Daoy (cell line): ENCODE results near the gene SREBF2. TPM values are rescaled to one million over a fixed set of nuclear protein-coding genes. Genes with fewer than 3 reads are reported as not detected.
"Not testable (repeated sequence)": the region's sequence is repeated elsewhere in the genome, so short reads cannot be mapped to it uniquely, and the experiment has no call there.

ENCODE experiments used
- DNase-seq: peaks from one replicate; pipeline ENCODE4 v3.0.0-alpha.2; 2015; ENCODE audit warnings: low read depth
- total RNA-seq: library from RNA; depleted of rRNA; stranded (reverse); fragments of >200 nt; shearing (Covaris generic); gene quantifications from 2 replicates; pipeline ENCODE4 v1.2.3, GENCODE V29; 2014

Gene SREBF2
- total RNA-seq, 1 experiment from 2014 or later = 20.5 TPM

DNA sequence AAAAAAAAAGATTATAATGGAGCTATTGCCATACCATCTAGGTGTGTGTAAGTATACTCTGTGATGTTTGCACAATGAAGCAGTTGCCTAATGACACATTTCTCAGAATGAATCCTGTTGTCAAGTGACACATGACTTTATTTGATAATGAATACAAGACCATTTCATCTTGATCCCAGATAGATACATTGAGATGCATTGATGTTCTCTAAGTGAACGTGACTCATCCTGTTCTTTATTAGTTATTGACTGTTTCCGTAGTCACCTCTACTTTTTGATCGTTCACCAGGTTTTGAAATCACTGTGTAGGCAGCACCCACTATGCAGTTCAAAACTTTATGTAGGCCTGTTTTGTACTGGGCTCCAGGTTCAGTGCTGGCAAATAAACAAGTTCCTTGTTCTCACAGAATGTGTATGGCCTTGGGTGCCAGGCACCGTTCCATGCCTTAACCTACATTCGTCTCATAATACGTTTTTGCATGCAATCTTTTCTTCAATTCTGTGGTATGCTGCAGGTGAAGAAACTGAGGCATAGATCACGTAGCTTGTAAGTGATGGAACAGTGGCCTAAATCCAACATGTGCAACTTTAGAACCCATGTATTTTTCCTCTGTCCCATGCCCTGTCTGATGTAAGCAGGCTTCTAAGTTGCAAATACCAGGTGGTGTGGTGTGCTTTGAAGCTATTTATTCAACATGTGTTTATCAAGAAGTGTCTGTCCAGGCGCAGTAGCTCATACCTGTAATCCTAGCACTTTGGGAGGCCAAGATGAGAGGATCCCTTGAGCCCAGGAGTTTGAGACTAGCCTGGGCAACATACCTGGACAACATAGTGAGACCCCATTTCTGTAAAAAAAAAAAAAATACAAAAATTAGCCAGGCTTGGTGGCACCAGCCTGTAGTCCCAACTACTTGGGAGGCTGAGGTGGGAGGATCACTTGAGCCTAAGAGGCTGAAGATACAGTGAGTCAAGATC is 10.4 kb downstream of the SREBF2 start:
- DNase-seq = no peak

DNA sequence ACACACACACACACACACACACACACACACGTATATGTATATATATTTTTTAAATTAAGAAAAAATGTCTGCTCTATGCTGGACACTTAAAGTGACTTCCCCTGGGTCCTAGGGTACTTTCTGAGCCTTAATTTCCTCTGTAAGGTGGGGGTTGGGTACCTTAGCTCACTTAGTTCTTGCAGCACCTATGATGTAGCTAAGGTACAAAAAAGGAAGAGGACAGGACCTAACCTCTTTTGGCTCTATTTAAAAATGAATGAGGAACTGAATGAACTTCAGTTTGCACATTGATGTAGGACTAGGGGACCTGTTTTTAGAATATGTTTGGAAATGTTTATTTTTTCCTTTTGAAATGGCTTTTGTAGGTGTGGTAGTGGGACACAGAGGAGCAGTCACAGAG is 11.1 kb downstream of the SREBF2 start:
- DNase-seq = no peak

DNA sequence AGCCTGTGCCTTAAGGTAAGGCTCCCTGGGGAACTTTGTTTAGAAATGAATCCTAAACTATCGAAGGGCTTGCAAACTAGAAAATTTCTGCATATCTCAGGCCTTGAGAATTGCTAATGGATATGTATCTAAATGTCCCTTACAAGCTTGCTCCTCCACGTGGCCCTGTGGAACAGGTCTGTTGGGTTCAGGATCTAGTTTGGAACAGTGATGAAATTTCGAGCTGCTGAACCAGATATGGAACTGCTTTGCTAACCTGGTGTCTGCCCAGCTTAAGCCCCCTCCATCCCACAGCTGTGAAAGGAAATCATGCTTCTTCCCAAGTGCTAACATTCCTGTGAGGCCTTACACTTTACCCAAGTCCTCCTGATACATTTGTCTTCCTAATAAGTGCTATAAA is 11.6 kb downstream of the SREBF2 start:
- no peak for DNase-seq

DNA sequence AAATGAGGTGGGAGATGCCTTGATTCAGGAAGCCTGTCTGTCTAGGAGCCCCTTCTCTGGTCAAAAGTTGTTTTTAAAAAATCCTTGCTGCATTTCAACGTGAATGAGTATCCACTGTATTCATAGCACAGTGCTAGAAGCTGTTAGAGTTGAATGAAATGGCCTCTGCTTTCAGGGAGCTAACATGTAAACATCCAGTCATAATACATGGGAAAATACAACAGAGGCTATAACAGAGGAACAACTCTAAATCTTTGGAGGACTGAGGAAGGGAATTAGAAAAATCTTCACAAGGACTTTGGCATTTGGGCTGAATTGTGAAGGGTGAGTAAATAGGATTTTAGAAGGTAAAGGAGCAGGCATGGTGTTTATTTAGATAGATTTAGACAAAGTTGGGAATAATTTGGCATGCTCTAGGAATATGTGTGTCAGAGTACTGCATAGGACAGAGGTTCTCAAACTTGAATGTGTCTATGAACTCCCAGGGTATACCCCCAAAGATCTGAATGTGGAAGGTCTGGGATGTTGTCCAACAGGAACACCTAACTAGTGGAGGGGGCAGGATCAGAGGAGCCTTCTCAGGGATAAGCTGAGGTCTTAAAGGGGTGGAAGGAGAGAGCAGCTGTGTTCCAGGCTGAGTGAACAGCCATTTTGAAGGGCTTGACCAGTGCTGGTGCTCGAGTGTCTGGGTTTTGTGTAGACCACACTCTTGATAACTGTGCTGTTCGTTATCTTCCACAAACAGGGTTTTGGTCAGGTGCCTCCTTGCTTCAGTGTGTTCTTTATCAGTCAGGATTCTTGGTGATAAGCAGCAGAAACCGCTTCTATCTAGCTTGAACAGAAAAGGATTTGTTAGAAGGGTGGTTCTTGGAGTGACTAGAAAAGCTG is 12.7 kb downstream of the SREBF2 start:
- no peak for DNase-seq

DNA sequence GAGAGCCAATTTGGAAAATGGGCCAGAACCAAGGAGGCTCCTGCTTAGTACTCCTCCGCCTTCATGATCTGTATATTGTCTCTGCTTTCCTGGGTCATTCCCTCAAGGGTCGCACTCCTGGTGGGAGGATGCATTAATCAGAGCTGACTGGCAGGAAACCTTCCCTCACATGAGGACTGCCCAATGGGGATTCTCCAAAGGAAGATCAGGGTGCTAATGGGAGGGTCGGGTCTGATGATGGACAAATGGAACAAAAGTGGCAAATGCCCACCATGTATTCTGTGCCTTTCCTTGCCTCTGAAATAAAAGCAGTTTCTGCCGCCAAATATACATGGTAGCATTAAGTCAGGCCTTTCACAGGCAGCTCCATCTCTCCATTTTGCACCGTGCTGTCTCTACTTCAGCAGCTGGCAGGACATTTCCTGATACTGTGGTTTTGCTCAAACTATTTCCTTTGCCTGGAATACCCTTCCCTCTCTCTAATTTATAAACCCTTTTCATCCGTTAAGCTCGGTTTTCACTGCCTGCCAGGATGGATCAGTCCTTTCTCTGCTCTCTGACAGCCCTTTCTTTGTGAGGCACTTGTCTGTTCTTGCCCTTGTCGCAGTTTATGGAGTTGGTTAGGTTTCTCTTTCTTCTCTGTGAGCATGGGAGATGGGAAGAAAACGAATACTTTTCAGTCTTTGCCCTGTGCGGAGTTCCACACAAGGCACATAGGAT is 13.5 kb downstream of the SREBF2 start:
- DNase-seq = no peak

DNA sequence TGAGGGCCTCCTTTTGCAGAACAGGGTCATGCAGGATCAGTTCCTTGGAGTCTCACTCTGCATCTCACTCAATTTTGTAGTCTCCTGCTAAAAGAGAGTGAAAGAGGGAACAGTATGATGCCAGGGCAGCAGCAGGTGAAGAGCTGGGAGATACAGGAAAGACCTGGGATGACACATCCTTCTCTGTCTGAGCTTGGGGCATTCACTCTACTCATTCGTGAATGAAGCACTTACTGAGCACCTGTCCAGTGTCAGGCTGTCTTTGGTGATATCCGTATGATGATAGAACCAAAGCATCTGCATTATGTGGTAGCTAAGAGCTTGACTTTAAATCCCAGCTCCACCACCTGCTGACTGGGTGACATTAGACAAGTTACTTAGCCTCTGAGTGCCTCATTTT is 14.4 kb downstream of the SREBF2 start:
- no peak for DNase-seq

DNA sequence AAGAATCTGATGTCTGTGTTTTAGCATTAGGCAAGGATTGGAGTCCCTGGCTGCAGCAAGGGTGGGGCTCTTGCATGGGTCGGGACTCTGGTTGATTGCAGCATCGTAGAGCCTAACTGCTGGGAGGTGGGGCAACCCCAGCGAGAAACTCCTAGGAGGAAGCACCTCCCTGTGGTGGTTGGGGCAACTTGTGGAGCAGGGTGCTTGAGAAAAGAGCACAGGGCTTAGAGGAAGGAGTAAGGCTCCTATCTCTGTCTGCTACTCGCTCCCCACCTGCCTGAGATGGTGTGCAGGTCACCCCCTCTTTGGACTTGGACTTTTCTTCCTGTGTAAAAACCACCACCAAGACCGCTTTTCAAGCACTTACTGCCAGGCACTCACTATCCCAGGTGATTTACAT is 15.6 kb downstream of the SREBF2 start:
- no peak for DNase-seq

DNA sequence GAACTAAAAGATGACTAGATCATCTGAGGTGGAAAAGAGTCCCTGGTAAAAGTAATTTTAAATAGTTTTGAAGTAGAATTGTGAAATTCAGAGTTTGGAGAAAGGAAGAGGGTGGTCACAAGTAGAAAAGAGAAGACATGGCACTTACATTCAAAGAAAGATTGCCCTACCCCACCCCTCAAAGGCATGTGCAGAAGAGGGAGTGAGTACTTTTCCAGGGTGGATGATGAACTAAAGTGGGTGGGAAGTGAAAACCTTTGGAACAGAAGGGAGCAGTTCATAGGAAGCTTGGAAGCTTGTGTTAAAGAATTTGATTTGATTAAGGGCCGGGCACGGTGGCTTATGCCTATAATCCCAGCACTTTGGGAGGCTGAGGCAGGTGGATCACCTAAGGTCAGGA is 23.6 kb downstream of the SREBF2 start:
- DNase-seq = no peak

DNA sequence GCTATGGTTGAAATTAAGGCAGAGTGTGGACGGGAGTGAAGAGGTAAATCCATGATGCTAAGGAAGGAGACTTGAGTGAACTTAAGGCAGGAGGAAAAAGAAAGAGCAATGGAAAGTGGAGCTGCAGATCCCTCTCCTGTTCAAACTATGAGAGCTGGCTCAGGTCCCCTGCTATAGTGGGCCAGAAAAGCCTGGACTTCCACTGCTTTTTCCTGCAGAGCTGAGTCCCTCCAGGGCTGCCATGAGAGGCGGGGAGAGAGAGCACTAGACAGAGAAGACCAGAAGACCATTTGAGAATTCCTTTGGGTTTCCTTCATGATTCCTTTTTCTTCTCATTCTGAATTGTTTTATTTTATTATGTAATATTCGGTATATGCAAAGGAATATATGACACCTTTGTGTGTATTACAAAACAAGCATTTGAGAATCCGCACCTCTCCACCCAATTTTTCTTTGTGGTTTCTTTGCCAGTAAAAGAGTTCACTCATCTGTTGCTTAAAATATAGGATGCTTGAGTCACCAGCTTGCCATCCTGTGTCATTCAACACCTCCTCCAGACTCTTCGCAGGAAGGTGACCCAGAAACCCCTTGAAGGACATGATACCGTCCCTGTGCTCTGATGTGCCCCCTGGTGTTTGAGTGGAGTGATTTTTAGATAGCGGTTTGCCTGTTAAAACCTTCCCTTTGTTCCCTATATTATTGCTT is 24.4 kb downstream of the SREBF2 start:
- DNase-seq = peak; percentile 86

DNA sequence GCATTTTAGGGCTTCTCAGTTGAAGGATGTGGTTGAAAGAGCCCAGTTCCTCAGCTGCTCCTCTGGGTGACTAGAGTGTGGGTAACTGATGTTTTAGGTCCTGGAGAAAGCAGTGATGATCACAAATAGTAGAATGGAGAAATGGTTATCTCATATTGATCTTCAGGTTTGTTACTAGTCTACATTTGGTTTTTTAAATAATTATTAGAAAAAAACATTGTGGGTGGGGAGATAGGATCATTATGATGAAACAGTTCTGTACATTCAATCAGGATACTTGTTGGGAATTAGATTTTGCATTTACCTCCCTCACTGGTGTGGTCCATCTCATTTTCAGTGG is 24.9 kb downstream of the SREBF2 start:
- no peak for DNase-seq

DNA sequence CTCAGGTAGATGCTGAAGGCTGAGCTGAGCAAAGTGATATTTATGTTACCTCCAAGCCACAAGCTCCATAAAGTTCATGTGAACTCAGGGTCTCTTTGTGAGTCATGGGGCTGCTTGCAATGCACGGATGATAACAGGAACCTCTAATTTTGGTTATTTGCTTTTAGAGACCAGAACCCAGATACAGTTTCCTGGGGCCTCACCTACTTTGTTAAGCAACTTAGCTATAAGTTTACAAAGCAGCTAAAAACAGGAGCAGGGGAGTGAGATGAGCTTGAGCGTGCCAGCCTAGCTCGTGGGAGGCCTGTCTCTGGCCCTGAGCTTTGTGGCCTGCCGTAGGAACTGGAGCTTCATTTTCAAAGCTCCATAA is 29.2 kb downstream of the SREBF2 start:
- peak; percentile 40 for DNase-seq

DNA sequence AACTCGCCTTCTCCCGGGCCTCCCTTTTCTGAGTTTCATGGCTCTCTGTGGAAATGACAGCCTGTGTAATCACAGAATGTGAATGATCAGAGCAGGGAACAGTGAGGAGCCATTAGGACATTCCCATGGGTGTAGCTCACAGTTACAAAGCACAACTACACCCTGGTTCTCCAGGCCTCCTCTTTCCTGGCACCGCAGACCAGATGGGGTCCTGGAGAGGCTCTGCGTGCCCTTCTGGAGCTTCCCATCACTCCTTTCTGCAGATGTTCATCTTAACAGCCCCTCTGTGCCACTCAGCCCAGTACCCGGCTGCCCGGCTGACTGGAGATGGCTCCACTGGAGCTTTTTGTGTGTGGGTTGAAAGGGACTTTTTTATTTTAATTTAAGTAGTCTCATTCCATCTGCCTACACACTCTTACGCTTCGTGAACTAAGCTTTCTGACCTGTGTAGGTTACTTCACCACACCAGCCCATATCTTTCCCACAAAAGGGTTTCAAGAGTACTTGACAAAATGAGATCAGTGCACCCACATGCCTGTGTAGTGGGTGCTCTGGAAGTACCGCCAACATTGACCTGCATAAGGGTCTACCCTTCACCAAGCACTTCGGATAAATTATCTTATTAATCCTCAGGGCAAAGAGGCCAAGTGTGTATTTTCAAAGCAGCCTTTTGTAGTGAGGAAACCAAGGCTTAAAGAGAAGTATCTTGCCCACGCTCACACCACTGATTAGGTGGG is 29.8 kb downstream of the SREBF2 start:
- DNase-seq = no peak

DNA sequence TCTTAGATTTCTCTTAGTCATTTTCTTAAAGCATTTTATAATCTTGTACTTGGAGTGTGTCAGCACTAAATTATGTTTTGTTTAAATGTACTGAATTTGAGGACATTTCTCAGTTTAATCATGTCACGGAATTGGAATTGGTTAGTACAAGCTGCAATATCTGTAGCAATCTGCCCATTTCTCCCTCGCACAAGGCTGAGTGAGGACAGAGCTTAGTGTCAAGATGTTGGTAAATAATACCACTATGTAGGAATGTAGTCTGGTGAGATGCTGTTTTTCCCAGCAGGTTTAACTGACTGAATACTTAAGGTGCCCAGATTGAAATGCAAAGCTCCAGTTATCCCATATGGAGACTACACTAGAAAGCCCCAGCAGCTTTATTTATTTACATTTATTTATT is 30.6 kb downstream of the SREBF2 start:
- no peak for DNase-seq

DNA sequence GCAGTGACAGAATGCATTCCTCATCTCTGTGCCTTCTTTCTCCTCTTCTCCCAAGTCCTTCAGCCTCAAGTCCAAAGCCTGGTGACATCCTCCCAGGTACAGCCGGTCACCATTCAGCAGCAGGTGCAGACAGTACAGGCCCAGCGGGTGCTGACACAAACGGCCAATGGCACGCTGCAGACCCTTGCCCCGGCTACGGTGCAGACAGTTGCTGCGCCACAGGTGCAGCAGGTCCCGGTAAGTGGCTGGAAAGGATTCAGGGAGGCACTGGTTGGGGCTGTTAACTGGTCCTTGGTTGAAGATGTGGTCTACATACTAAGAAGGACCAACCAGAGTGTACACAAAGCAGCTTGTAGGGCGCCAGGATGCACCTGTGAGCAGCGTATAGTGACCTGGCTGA is 35.7 kb downstream of the SREBF2 start:
- DNase-seq = no peak

DNA sequence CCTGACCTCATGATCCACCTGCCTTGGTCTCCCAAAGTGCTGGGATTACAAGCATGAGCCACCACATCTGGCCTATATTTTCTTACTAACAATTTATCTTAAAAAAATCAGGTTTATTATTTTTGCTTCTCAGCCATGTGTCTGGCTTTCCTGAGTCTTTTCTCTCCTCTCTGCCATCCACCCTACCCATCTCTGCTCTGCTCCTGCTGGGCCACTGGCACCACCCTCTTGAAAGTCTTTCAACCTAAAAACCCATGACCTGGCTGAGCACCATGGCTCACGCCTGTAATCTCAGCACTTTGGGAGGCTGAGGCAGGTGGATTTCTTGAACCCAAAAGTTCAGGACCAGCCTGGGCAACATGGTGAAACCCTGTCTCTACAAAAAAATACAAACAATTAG is 37.2 kb downstream of the SREBF2 start:
- DNase-seq = not testable (repeated sequence)

DNA sequence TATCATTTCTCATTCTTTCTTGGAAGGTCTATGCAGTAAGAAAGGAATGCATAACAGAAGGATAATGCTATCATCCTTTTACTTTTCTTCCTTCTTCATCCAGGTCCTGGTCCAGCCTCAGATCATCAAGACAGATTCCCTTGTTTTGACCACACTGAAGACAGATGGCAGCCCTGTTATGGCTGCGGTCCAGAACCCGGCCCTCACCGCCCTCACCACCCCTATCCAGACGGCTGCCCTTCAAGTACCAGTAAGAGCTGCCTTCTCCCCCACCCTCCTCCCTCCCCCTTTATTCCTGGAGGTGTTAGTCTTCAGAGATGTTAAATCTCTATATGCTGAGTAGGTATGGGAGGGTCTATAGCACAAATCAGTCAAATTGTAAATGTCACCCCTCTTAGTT is 37.9 kb downstream of the SREBF2 start:
- no peak for DNase-seq

DNA sequence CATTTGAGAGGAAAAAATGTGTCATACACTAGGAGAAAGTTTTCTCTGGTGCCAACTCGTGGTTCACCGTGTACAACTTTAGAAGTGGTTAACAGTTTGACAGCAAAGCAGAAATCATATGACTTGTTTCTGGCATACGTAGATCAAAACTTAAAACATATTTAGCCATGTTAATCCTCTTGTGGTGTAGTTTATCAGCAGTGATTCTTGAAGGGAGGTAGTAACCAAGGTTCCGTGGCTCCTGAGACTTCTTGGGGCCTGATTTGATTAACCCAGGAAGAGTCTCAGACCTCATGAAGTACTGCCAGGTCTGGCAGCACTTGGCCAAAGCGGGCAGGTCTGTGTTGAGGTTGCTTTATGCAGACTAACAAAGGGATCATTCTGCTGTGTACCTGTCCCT is 40.5 kb downstream of the SREBF2 start:
- DNase-seq = no peak

DNA sequence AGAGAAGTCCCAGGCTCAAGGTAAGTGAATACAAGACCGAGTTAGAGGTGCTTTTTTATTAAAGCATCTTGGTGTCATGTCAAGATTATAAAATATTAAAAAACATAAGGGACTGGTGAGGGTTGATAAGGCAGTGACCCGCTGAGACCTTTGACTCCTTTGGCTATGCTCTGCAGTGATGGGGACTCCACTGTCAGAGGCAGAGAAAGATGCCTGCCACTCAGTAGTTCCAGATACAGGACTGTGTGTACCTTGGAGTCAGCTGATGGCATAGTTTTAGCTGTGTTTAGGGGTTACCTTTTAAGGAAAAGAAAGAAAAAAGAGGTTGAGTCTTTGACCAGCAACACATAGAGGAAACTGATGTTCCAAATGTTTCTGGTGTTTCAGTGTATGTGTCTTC is 41.2 kb downstream of the SREBF2 start:
- no peak for DNase-seq

DNA sequence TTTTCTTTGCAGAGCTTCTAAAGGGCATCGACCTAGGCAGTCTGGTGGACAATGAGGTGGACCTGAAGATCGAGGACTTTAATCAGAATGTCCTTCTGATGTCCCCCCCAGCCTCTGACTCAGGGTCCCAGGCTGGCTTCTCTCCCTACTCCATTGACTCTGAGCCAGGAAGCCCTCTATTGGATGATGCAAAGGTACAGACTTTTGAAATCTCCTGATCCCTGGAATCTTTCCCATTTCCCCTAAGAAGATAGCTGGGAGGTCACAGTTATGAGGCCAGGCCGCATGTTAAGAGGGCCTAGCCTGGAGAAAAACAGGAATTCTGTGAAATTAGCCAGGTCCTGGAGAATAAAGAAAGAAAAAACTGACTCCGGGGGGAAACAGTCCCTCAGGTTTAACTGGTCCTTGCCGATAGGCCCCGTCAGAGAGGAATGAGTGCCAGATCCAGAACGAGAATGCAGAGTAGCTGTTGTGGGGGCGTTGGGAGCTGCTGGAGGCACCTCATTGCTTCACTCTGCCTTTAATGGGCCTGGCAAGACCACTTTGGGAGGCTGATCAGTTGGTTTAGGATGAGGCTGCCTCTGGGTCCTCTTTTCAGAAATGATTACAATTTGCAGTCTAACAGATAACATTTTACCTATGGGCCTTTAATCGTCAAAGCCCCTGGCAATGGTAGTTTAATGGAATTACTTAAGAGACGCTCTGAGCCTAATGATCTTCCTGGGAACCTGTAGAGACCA is 42.8 kb downstream of the SREBF2 start:
- DNase-seq = no peak

DNA sequence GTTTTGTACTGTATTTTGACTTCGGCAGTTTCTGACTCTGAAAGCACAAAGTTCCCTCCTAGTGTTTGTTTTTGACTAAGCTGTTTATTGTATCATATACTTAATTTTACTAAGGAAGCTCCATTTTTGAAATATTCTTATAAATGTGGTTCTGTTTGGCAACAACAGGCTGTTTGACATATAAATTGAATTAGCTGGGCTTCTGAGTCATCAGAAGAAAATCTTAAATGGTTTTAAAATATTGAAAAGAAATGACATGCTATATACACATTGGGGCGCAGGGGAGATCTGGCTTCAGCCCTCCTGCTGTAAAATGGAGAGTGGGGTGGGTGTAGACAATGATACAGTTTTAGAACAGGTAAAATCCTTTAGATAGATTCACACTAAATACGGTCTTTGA is 43.4 kb downstream of the SREBF2 start:
- DNase-seq = no peak
